ENCODE measurements around the gene HFE. TPM values are rescaled to one million over a fixed set of nuclear protein-coding genes. Genes with fewer than 3 reads are reported as not detected.

The HFE gene
- total RNA-seq, 2 experiments from 2014 or later = 0.69 to 0.72 TPM

DNA sequence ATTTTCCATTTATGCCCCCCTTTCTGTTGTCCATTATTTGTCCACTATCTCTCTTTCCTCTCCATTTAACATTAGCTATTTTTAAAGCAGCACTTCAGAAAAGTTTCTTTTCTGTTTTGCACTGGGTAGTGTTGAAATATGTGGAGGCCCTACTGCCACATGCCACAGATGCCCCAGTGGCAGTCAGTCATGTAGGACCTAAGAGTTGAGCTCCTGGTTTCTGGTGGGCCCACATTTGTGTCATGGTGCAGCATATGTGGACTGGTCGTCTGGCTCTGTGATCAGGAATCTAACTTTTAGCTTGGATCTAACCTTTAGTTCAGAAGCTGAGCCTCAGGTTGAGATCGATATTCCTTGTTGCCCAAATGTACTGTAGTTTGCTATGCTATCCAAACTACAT is 54.8 kb downstream of the HFE start:
- no peaks in the 10 kb centered on the region for H3K9me2 ChIP-seq (ENCODE audit: insufficient read depth, low read length)
- no peaks in the 10 kb centered on the region for H3K9me3 ChIP-seq (ENCODE audit: low read length)
- H2AFZ ChIP-seq (ENCODE audit: low read length) = no peak overlapping the region
- no TSS peak for BruUV-seq (replicated peaks)
- no peak for DNase-seq (ENCODE audit: low spot score)
- no peak for TF ChIP-seq EZH2phosphoT487 (IDR thresholded peaks at IDR 0.05; ENCODE audit: borderline replicate concordance, low read depth, low read length)
- TF ChIP-seq, protein P1, sequence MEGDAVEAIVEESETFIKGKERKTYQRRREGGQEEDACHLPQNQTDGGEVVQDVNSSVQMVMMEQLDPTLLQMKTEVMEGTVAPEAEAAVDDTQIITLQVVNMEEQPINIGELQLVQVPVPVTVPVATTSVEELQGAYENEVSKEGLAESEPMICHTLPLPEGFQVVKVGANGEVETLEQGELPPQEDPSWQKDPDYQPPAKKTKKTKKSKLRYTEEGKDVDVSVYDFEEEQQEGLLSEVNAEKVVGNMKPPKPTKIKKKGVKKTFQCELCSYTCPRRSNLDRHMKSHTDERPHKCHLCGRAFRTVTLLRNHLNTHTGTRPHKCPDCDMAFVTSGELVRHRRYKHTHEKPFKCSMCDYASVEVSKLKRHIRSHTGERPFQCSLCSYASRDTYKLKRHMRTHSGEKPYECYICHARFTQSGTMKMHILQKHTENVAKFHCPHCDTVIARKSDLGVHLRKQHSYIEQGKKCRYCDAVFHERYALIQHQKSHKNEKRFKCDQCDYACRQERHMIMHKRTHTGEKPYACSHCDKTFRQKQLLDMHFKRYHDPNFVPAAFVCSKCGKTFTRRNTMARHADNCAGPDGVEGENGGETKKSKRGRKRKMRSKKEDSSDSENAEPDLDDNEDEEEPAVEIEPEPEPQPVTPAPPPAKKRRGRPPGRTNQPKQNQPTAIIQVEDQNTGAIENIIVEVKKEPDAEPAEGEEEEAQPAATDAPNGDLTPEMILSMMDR (conservative IDR thresholded peaks at IDR 0.05; ENCODE audit: low read length) = no peak
- no peak overlapping the region for H3K4me3 ChIP-seq (ENCODE audit: low read depth, low read length, poor library complexity, severe bottlenecking)
- peaks cover 9% of the 10 kb centered on the region for H3K4me1 ChIP-seq (ENCODE audit: insufficient read depth, low read length, poor library complexity, severe bottlenecking)
- POLR2A ChIA-PET = interaction anchor here (0.6 to 2.0 kb wide), 8 partner anchors 9 to 1335 kb away, joined by 3 to 15 read pairs (median 4); a partner anchor contains a TSS
- H3K4me2 ChIP-seq (ENCODE audit: low read length) = no peak overlapping the region
- no peaks in the 10 kb centered on the region for H3K36me3 ChIP-seq (ENCODE audit: insufficient read depth, low read length)
- intact Hi-C loops (cut with micrococcal nuclease; ENCODE audit: unreplicated experiment) = no loop called here
- CTCF ChIA-PET (ENCODE audit: unreplicated experiment) = no interaction called here
- no peaks in the 10 kb centered on the region for H4K20me1 ChIP-seq (ENCODE audit: insufficient read depth, low read length)
- H3K27ac ChIP-seq (ENCODE audit: low read depth, low read length, poor library complexity, severe bottlenecking) = no peak overlapping the region
- no peaks in the 10 kb centered on the region for H3K79me2 ChIP-seq (ENCODE audit: insufficient read depth, low read depth, low read length)

Other genes with a start within 250 kb of the HFE start
- gene SLC17A3, start 213.2 kb upstream of the HFE start, total RNA-seq (2014; rRNA removed; shearing (Covaris generic)) = 0.06 TPM in 1 of 2 replicates, not detected in the other
- not detected in 2 replicates for gene SLC17A3, start 213.2 kb upstream of the HFE start, total RNA-seq (2022)
- gene SLC17A2, start 156.7 kb upstream of the HFE start, total RNA-seq (2014; rRNA removed; shearing (Covaris generic)) = not detected in 2 replicates
- not detected in 2 replicates for gene SLC17A2, start 156.7 kb upstream of the HFE start, total RNA-seq (2022)
- gene TRIM38, start 124.6 kb upstream of the HFE start, total RNA-seq (2014; rRNA removed; shearing (Covaris generic)) = 11.9 and 12.8 TPM in 2 replicates
- 14.8 and 16.1 TPM in 2 replicates for gene TRIM38, start 124.6 kb upstream of the HFE start, total RNA-seq (2022)

Measured in OCI-LY7 (cell line).